ENCODE data around the gene VEGFA.

GRCh38 chr6:43814865-43815264 lies 44.9 kb downstream of the VEGFA start:
- TF ChIP-seq TCF4 (CRISPR knock-in tag; IDR thresholded peaks at IDR 0.05; ENCODE audit: borderline replicate concordance) (no peak), SNAI2 (CRISPR knock-in tag; IDR thresholded peaks at IDR 0.05) (no peak), ZFP30 (CRISPR knock-in tag; IDR thresholded peaks at IDR 0.05) (no peak), CREB5 (CRISPR knock-in tag; IDR thresholded peaks at IDR 0.05; ENCODE audit: low read depth) (no peak), ZNF8 (CRISPR knock-in tag; IDR thresholded peaks at IDR 0.05) (no peak), ZFP3 (CRISPR knock-in tag; IDR thresholded peaks at IDR 0.05) (no peak), ESRRG (CRISPR knock-in tag; IDR thresholded peaks at IDR 0.05) (no peak)
- TF ChIP-seq, protein P1, sequence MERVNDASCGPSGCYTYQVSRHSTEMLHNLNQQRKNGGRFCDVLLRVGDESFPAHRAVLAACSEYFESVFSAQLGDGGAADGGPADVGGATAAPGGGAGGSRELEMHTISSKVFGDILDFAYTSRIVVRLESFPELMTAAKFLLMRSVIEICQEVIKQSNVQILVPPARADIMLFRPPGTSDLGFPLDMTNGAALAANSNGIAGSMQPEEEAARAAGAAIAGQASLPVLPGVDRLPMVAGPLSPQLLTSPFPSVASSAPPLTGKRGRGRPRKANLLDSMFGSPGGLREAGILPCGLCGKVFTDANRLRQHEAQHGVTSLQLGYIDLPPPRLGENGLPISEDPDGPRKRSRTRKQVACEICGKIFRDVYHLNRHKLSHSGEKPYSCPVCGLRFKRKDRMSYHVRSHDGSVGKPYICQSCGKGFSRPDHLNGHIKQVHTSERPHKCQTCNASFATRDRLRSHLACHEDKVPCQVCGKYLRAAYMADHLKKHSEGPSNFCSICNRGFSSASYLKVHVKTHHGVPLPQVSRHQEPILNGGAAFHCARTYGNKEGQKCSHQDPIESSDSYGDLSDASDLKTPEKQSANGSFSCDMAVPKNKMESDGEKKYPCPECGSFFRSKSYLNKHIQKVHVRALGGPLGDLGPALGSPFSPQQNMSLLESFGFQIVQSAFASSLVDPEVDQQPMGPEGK (CRISPR knock-in tag; IDR thresholded peaks at IDR 0.05; ENCODE audit: borderline replicate concordance), result no peak

All from SK-N-SH treated with all-trans-retinoic acid at 6 μM for 48 hours (cell line).